NCI-H82 (cell line): Measurements from ENCODE around the gene PRR36.

Source experiments
- DNase-seq: peaks from one replicate; lab custom pipeline; 2025; lab: John Stamatoyannopoulos, UW

Gene PRR36

DNA sequence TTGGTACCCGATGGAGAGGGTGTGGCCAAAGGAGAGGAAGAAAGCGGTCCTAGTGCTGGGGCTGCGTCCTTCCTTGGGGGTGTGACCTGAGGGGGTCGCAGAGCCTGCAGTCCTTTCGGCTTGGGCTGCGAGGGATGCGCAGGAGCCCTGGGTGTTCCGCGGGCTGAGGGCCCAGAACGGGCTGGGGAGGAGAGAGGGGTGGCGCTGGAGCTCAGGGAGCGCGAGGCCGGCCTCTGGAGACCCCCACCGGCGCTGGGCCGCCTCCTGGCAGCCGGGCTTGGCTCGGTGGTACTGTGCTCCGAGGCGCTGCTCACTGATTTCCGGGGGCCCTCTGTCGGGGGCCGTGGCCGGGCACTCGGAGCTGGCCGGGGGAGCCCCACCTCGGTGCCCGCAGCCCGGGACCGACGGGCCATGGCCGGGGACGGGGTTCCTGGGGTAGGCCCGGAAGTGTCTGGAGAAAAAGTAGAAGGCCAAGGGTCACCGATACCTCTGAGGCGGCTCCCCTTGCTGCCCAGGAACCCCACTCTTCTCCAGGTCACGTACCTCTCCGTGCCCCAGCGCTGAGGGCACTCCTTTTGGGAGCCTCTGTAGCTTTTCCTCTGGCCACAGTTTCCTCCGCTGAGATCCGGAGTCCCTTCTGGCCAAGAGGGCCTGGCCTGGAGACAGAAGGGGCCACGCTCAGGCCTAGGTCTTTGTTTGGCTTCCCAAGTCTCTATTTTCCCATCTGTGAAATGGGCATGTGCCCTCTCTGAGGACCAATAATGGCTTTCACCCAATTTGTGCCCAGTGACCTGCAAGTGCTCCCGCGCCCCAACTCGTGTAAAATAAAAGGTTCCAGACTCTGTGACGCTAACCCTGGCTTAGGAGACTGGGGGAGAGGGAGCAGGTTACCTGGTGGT is 1.6 kb downstream of the PRR36 start:
- no peak for DNase-seq

DNA sequence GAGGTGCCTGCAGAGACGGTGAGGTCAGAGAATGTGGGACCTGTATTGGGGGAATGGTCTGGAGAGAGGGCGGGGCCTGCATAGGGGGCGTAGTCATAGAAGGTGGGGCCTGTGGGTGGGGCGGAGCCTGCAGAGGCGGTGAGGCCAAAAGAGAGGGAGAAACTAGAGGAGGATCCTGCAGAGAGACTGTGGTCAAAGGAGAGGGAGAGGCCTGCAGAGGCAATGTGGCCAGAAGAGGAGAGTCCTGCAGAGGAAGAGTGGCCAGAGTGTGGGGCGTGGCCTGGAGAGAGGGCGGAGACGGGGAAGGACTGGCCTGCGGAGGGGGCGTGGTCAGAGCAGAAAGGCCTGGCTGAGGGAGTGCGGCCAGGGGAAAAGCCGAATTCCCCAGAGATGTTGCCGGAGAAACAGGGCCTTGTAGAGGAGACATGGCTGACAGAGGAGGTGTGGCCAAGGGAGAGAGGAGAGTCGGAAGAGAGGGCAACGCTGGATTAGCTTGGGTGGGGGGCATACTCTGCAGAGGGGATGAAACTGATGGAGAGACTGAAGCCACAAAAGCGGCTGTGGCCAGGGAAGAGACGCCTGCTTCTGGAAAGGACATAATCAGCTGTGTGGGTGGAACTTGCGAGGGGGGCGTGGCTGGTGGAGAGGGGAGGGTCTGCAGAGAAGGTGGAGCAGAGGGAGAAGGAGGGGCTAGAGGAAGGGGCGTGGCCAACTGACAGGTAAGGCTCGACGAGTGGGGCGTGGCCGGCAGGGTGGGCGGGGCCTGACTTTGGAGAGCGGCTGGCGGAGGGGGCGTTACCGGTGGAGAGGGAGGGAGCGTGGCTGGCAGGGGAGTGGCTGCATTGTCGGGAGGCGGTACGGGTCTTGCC is 2.5 kb downstream of the PRR36 start:
- peak; percentile 98 for DNase-seq

DNA sequence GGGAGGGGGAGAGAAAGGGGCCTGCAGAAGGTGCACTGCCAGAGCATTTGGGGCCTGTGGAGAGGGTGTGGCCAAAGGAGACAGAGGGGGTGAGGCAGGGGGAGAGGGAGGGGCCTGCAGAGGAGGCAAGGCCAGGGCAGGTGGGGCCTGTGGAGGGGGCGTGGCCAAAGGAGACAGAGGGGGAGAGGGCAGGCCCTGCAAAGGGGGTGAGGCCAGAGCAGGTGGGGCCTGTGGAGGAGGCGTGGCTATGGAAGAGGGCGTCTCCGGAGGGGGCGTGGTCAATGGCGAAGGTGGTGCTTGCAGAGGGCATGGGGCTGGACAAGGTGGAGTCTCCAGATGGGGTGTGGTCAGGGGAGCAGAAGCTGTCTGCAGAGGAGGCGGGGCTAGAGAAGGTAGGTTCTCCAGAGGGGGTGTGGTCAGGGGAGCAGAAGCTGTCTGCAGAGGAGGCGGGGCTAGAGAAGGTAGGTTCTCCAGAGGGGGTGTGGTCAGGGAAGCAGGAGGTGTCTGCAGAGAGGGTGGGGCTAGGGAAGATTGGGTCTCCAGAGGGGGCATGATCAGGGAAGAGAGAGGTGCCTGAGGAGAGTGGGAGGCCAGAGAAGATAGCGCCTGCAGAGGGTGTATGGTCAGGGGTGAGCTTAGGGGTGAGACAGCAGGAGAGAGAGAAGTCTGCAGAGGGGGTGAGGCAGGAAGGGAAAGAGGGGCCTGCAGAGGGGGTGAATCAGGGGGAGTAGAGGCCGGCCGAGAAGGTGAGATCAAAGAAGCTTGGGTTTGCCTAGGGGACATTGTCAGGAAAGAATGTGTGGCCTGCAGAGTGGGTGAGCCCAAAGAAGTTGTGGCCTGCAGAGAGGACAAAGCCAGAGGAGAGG is 3.4 kb downstream of the PRR36 start:
- peak; percentile 86 for DNase-seq

DNA sequence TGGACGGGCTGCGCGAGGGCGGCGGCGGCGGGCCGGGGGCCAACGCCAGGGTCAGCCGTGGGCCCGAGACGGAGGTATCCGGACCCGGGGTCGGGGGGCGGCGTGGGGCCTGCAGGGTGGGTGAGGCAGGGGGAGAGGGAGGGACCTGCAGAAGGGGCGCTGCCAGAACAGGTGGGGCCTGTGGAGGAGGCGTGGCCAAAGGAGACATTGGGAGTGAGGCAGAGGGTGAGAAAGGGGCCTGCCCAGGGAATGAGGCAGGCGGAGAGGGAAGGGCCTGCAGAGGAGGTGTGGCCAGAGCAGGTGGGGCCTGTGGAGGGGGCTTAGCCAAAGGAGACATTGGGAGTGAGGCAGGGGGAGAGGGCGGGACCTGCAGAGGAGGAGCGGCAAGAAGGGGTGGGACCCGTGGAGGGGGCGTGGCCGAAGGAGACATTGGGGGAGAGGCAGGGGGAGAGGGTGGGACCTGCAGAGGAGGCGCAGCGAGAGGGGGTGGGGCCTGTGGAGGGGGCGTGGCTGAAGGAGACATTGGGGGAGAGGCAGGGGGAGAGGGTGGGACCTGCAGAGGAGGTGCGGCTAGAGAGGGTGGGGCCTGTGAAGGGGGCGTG is 4.2 kb downstream of the PRR36 start:
- DNase-seq: peak; percentile 85

DNA sequence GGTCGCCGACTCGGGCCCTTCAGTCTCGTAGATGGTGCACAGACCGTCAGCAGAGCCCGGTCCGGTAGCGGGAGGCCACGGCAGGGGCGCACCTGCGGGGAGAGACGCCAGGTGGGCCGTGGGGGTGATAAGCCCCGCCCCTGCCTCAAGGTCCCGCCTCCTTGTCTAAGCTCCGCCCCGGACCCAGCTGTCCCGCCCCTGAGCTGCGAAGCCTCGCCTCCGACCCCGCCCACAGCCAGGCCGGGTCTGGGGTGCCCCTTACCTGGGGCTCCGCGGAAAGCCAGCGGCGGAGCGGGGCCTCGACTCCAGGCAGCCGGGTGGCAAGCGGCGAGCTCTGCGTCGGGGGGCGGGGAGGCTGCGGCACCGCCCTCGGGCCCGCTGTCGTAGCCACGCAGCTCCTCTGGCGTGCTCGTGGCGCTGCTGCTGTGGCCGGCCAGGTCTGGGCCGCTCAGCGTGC is 4.7 kb downstream of the PRR36 start:
- no peak for DNase-seq

DNA sequence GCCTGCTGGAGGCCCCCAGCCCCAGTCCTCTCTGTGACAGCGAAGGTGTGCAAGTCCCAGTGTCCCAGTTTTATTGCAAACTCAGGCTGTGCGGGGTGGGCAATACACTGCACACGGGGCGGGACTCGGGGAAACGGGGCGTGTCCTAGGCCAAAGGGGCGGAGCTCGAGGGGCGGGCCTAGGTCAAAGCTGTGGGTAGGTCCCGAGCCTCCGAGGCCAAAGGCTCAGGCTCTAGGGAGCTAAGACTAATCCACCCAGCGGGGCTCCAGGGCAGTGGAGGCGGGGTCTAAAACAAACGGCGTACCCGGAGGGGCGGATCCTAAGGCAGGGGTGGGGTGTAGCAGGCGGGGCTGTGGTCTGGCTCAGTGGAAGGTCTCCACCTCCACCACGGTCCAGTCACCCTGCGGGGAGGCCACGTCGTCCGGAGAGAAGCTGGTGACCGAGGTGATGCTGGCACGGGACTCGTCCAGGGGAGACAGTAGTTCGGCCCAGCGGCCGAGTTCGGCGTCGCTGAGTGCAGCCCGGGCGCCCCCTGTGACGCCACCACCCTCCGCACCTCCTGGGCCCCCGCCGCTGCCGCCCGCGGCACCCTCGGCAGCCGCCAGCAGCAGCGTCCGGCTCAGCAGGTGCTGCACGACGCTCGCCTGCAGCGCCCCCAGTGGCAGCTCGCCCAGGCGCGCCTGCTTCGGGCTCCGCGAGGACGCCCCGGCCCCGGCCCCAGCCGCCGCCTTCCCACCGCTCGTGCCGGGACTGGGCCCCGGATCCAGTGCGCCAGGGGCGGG is 5.3 kb downstream of the PRR36 start:
- DNase-seq: peak; percentile 90

DNA sequence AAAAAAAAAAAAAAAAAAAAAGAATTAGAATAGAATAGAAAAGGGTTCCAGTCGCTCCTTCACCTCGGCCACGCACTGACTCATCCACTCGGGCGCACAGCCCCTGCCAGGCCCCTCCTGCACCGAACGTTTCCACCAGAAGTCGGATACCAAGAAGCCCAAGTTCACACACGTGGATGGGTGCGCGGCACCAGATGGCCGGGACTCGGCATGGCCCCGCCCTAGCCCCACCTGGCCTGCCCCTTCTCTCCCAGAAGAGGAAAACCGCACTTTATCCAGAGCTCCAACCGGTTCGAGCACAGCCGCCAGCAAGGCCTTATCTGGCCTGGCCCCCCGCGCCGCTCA is 5.9 kb downstream of the PRR36 start:
- DNase-seq: peak; percentile 80

DNA sequence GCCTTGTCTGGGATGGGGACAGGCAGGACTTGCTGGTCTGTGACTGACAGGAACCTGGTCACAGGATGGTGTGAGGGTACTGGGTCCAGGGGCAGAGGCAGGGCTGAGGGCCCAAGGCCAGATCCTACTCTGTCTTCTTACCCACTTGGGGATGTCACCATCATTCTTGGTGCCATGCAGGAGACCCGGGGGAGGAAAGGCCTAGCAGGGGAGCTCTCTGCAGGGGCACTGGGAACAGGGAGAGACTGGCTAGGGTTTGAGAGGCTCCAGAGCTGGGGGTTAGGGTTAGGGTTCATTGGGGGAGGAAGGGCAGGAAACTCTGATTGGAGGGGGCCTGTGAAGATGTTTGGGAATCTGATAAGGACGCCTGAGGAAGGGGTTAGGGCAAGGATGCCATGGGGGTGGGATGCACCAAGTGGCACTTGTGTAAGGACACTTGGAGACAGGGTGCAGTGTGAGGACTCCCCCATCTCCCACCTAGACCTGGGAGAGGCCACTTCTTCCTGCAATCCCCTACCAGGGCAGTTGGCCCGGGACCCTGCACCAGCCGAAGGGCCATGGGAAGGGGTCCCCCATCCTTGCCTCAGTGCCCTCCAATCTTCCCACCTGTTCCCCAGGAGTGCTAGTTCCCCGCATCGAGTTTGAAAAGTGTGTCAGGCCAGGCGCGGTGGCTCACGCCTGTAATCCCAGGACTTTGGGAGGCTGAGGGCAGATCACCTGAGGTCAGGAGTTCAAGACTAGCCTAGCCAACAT is 6.9 kb downstream of the PRR36 start:
- no peak for DNase-seq

DNA sequence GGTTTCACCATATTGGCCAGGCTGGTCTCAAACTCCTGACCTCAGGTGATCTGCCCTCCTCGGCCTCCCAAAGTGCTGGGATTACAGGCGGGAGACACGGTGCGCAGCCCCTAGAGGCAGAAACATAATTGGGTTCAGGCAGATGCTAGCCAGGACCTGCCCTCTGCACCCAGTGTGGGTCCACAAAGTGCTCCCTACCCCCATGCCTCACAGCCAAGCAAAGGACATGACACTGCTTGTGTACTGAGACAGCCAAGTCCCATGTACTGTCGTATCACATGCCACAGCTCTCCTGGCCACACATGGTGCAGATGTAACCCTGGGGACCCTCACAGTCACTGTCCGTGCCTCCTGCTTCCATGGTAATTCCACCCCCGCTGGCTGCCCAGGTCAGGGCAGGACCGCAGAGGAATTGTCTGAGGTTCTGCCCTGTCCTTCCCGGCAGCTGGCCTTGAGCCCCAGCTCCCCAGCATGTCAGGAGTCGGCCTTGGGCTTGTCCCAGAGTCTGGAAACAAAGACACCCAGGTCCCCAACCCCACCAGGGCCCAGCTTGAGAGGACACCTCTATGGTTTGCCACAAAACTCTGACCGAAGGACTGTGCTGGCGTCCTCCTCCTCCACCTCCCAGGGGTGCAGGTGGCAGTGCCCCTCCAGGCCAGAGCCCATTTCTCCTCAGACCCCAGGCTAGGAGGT is 7.6 kb downstream of the PRR36 start:
- DNase-seq: no peak

DNA sequence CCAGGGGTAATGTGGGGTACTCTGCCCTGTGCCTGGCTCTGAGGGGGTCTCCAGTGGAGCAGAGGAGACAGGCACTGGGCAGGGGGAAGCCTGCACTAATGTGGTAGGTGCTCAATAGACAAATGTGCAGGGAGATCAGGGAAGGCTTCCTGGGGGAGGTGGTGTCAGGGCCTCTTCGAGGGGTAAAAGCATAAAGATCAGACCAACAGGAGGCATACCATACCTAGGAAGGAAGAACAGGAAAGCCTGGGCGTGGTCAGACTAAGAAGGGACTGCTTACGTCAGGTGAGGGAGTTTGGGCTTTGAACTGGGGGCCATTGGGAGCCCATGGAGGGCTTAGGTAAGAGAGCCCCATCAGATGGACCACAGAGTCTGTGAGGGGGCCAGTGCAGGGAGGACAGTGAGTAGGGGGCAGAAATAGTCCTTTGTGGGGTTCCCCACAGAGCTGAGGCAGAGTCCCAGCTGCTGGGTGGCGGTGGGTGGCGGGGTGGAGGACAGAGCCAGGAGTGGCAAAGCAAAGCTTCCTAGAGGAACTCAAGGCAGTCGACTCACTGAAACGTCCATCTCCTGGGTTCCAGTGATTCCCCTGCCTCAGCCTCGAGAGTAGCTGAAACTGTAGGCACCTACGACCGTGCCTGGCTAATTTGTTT is 8.8 kb downstream of the PRR36 start:
- DNase-seq: no peak

DNA sequence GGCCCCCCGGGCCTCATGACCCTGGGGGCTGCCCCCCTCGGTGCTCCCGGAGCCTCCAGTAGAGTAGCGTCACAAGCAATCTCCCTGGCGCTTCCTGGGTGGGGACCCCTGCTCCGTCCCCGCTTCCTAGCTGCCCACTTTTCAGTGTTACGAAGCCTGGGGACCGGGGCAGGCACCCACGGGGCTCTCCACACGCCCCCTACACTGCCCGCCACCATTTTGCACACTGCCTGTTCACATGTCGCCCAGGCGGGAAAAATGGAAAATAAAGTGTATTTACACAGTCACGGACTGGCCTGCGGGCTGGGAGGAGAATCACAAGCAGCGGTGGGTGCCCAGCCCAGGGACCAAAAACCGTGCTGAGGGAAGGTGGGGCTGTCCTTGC is 9.5 kb downstream of the PRR36 start:
- DNase-seq: no peak

DNA sequence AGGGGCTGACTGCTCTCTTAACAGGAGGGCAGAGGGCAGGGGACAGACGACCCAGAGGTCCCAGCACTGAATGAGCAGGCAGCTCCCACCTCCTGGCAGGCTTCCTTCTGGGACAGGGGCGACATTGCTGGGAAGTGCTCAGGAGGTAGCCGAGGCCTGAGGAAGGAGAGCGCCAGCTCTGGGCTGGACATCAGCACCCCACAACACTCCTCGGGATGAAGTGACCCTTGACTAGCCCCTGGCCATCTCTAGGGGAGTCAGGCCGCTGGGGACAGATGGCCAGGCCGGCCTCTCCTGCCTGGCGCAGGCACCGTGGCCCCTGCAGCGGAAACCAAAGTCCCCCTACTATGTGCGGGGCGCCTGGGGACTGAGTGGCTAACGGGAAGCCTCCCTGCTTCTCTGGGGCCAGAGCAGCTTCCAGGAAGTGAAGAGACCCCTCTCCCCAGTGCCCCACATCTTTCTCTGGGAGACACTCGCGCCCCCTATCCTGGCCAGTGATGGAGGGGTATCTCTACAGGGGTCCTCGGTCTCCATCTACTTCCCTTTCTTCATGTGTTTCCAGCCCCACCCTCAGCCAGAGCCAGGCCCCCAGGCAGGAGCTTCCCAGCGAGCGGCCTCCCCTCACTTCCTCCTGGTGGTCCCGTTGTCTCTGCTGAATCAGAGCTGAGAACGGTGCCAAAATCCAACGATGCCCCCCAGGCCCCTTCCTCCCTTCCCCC is 10.1 kb downstream of the PRR36 start:
- no peak for DNase-seq

DNA sequence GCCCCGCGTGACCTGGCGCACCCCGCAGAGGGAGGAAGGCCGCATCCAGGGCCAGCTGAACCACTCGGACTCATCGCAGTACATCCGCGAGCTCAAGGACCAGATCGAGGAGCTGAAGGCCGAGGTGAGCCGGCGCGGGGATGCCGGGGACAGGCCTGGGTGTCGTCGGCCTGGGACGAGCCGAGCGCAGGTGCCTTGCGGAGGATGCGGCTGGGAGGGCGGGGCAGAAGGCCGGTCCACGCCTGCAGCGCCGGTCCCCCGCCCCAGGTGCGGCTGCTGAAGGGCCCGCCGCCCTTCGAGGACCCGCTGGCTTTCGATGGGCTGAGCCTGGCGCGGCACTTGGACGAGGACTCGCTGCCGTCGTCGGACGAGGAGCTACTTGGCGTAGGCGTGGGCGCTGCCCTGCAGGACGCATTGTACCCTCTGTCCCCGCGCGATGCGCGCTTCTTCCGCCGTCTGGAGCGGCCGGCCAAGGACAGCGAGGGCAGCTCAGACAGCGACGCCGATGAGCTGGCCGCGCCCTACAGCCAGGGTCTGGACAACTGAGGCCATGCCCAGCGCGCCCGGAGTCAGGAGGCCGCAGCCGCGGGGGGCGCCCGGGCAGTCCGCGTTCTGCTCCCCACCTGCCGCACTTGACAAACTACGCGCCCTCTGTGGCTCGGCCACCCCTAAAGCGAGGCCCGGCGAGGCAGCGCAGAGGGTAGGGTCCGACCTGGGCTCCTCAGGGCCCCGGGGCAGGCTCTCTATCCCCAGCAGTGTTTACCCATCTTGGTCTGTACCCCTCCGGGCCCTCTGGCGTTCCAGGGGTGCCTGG is 10.8 kb downstream of the PRR36 start:
- no peak for DNase-seq

DNA sequence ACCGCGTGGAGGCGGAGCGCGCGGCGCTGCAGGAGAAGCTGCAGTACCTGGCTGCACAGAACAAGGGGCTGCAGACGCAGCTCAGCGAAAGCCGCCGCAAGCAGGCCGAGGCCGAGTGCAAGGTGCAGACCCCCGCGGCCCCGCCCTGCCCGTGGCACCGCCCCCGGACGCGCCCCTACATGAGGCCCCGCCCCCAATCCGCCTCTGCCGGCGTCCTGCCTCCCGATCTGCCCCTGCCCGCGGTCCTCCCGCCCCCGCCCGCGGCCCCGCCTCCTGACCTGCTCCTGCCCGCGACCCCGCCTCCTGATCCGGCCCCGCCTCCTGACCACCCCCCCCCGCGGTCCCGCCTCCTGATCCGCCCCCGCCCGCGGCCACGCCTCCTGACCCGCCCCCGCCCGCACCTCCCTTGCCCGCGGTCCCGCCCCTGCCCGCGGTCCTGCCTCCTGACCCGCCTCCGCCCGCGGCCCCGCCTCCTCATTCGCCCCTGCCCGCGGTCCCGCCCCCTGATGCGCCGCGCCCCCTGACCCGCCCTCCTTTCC is 11.7 kb downstream of the PRR36 start:
- no peak for DNase-seq

DNA sequence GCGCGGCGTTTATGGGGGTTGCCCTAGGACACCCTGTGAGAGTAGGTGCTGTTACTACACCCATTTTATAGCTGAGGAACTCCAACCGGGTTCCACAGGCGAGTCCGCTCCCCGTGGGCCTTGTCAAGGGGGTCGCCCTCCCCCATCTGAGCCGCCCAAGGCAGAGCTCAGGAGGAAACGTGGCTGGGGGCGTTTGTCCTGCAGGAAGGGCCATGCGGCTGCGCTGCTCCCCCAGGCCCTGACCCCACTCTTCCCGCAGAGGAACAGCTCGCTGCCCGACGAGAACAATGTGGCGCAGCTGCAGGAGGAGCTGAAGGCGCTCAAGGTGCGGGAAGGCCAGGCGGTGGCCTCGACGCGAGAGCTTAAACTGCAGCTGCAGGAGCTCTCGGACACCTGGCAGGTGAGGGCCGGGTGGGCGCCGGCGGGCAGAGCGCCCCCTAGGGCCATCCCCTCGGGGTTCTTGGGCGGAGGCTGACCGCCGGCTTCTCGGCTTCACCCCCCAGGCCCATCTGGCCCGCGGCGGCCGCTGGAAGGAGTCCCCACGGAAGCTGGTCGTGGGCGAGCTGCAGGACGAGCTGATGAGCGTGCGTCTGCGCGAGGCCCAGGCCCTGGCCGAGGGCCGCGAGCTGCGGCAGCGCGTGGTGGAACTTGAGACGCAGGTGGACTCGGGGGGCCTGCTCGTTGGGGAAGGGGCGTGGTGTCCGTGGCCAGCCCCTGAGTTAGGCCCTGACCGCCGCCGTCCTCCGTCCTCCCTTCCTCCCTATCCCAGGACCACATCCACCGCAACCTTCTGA is 12.4 kb downstream of the PRR36 start:
- DNase-seq: no peak
